HepG2 (cell line): ENCODE data around the gene NFX1.

Experiments
- CTCF ChIP-seq: sonication (generic); formaldehyde crosslinking; IDR thresholded peaks from 2 replicates; pipeline ENCODE4 v1.5.0; 2020; ENCODE audit warnings: mild to moderate bottlenecking, missing genetic modification reagents, moderate library complexity
- FIP1L1 ChIP-seq: fragments of 200-400 bp; formaldehyde crosslinking; IDR thresholded peaks from 2 replicates; pipeline ENCODE4 v1.6.1; 2018; ENCODE audit warnings: low read depth, mild to moderate bottlenecking, low read length, moderate library complexity, borderline replicate concordance; ENCODE audit not compliant: insufficient read depth
- PHF8 ChIP-seq: sonication (generic); formaldehyde crosslinking; IDR thresholded peaks from 2 replicates; pipeline ENCODE4 v1.5.0; 2020; ENCODE audit warnings: missing genetic modification reagents
- POLR2A ChIP-seq, 2 experiments: IDR thresholded peaks; 2 replicates each; pipeline ENCODE4 v1.6.1; 2011; ENCODE audit warnings: low read depth in 2 of 2, low read length in 2 of 2, mild to moderate bottlenecking in 1 of 2, moderate library complexity in 1 of 2; ENCODE audit not compliant: insufficient read depth in 1 of 2
- POLR2AphosphoS5 ChIP-seq: IDR thresholded peaks from 2 replicates; pipeline ENCODE4 v1.6.1; 2012; ENCODE audit warnings: low read depth, low read length
- RNF219 ChIP-seq: sonication (generic); formaldehyde crosslinking; IDR thresholded peaks from 2 replicates; pipeline ENCODE4 v1.5.0; 2020; ENCODE audit warnings: mild to moderate bottlenecking, missing genetic modification reagents
- SNAPC2 ChIP-seq: sonication (generic); formaldehyde crosslinking; IDR thresholded peaks from 2 replicates; pipeline ENCODE4 v1.8.1; 2022; ENCODE audit warnings: mild to moderate bottlenecking, missing genetic modification reagents
- ZNF609 ChIP-seq: sonication (generic); formaldehyde crosslinking; IDR thresholded peaks from 2 replicates; pipeline ENCODE4 v1.4.0; 2020; ENCODE audit warnings: mild to moderate bottlenecking, missing genetic modification reagents, borderline replicate concordance
- ZUFSP ChIP-seq: sonication (generic); formaldehyde crosslinking; IDR thresholded peaks from 2 replicates; pipeline ENCODE4 v1.9.0; 2021; ENCODE audit warnings: missing genetic modification reagents, mild to moderate bottlenecking, borderline replicate concordance

- TF ChIP-seq SNAPC2 (CRISPR knock-in tag) (no peak), FIP1L1 (no peak), ZNF609 (CRISPR knock-in tag) (no peak), ZUFSP (CRISPR knock-in tag) (no peak), CTCF (CRISPR knock-in tag) (no peak), POLR2A (IDR thresholded peaks at IDR 0.05; ENCODE audit: insufficient read depth in 1 of 2, low read depth in 2 of 2, low read length in 2 of 2) (no peak), RNF219 (CRISPR knock-in tag) (no peak), PHF8 (CRISPR knock-in tag) (no peak), POLR2AphosphoS5 (no peak)
Measured at GRCh38 chr9:33346564-33346963, 56.2 kb downstream of the NFX1 start.
